ENCODE results near the gene NMNAT2.

- TF ChIP-seq CTCF (conservative IDR thresholded peaks at IDR 0.05; ENCODE audit: low read length) = no peak
- TF ChIP-seq EZH2phosphoT487 (IDR thresholded peaks at IDR 0.05; ENCODE audit: borderline replicate concordance, low read depth, low read length) = no peak
These were observed 121.4 kb downstream of the NMNAT2 start for GRCh38 chr1:183296782-183297181.

Data from OCI-LY7 (cell line).